ENCODE data around the gene PDE4D.

PDE4D gene

GRCh38 chr5:59173578-59173977 is 719.9 kb downstream of the PDE4D start:
- TF ChIP-seq TAF1 (IDR thresholded peaks at IDR 0.05; ENCODE audit: borderline replicate concordance, insufficient read depth, low read length), result no peak
- TF ChIP-seq FOXP2 (optimal IDR thresholded peaks at IDR 0.05; ENCODE audit: borderline replicate concordance, extremely low read depth, extremely low read length, insufficient read depth), result no peak
- no peak for TF ChIP-seq REST (IDR thresholded peaks at IDR 0.05; ENCODE audit: insufficient read depth in 1 of 2, low read depth in 2 of 2, low read length in 2 of 2)
- no peak for TF ChIP-seq SIN3A (IDR thresholded peaks at IDR 0.05; ENCODE audit: borderline replicate concordance, insufficient read depth, low read length)
- TF ChIP-seq POLR2AphosphoS5 (IDR thresholded peaks at IDR 0.05; ENCODE audit: low read depth, low read length), result no peak

- TF ChIP-seq FOXP2 (optimal IDR thresholded peaks at IDR 0.05; ENCODE audit: borderline replicate concordance, extremely low read depth, extremely low read length, insufficient read depth), result no peak
- TF ChIP-seq SIN3A (IDR thresholded peaks at IDR 0.05; ENCODE audit: borderline replicate concordance, insufficient read depth, low read length), result no peak
- no peak for TF ChIP-seq TAF1 (IDR thresholded peaks at IDR 0.05; ENCODE audit: borderline replicate concordance, insufficient read depth, low read length)
- no peak for TF ChIP-seq REST (IDR thresholded peaks at IDR 0.05; ENCODE audit: insufficient read depth in 1 of 2, low read depth in 2 of 2, low read length in 2 of 2)
Measured at GRCh38 chr5:59171131-59171530, 722.4 kb downstream of the PDE4D start.

- TF ChIP-seq POLR2AphosphoS5 (IDR thresholded peaks at IDR 0.05; ENCODE audit: low read depth, low read length) (no peak), REST (IDR thresholded peaks at IDR 0.05; ENCODE audit: insufficient read depth in 1 of 2, low read depth in 2 of 2, low read length in 2 of 2) (no peak), TAF1 (IDR thresholded peaks at IDR 0.05; ENCODE audit: borderline replicate concordance, insufficient read depth, low read length) (no peak), SIN3A (IDR thresholded peaks at IDR 0.05; ENCODE audit: borderline replicate concordance, insufficient read depth, low read length) (no peak), FOXP2 (optimal IDR thresholded peaks at IDR 0.05; ENCODE audit: borderline replicate concordance, extremely low read depth, extremely low read length, insufficient read depth) (no peak)
Measured at GRCh38 chr5:59169768-59170150, 723.8 kb downstream of the PDE4D start.

- TF ChIP-seq FOXP2 (optimal IDR thresholded peaks at IDR 0.05; ENCODE audit: borderline replicate concordance, extremely low read depth, extremely low read length, insufficient read depth), result no peak
- TF ChIP-seq REST (IDR thresholded peaks at IDR 0.05; ENCODE audit: insufficient read depth in 1 of 2, low read depth in 2 of 2, low read length in 2 of 2), result no peak
- TF ChIP-seq TAF1 (IDR thresholded peaks at IDR 0.05; ENCODE audit: borderline replicate concordance, insufficient read depth, low read length), result no peak
- TF ChIP-seq POLR2AphosphoS5 (IDR thresholded peaks at IDR 0.05; ENCODE audit: low read depth, low read length), result no peak
- TF ChIP-seq SIN3A (IDR thresholded peaks at IDR 0.05; ENCODE audit: borderline replicate concordance, insufficient read depth, low read length), result no peak
Measured at GRCh38 chr5:59169081-59169767, 724.3 kb downstream of the PDE4D start.
